SW480 (cell line): ENCODE measurements around the gene CDX2.

Experiments used
- DNase-seq: peaks from one replicate; pipeline ENCODE4 v3.0.0-alpha.2; 2016; ENCODE audit warnings: low spot score

CDX2 gene

GRCh38 chr13:27915301-27916207 is 53.6 kb downstream of the CDX2 start:
- peak; percentile 62 for DNase-seq

GRCh38 chr13:27913160-27913559 is 56.0 kb downstream of the CDX2 start:
- DNase-seq, result no peak

GRCh38 chr13:27911521-27911920 is 57.6 kb downstream of the CDX2 start:
- DNase-seq, result no peak
